HepG2 (cell line): ENCODE measurements around the gene NR2F6. TPM values are rescaled to one million over a fixed set of nuclear protein-coding genes. Genes with fewer than 3 reads are reported as not detected.
A peak's percentile ranks its signal among the peaks of the same experiment; 100 is the strongest.

Experiments used
- ARNTL ChIP-seq: sonication (generic); formaldehyde crosslinking; IDR thresholded peaks from 2 replicates; pipeline ENCODE4 v1.4.0; 2020; ENCODE audit warnings: mild to moderate bottlenecking, missing genetic modification reagents
- BRF2 ChIP-seq: sonication (generic); formaldehyde crosslinking; IDR thresholded peaks from 2 replicates; pipeline ENCODE4 v1.8.1; 2022; ENCODE audit warnings: mild to moderate bottlenecking, missing genetic modification reagents
- CCAR2 ChIP-seq: fragments of 200-400 bp; formaldehyde crosslinking; optimal IDR thresholded peaks from 2 replicates; pipeline ENCODE3; 2018; ENCODE audit warnings: low read depth, mild to moderate bottlenecking, low read length, moderate library complexity
- CENPBD1 ChIP-seq: sonication (generic); formaldehyde crosslinking; IDR thresholded peaks from 2 replicates; pipeline ENCODE4 v1.8.0; 2022; ENCODE audit warnings: missing genetic modification reagents, low read depth, mild to moderate bottlenecking, borderline replicate concordance
- ERF ChIP-seq: IDR thresholded peaks from 2 replicates; pipeline ENCODE4 v1.6.1; 2018; ENCODE audit warnings: missing biosample characterization, missing genetic modification reagents
- ESRRA ChIP-seq: sonication (generic); formaldehyde crosslinking; IDR thresholded peaks from 2 replicates; pipeline ENCODE4 v1.5.1; 2020; ENCODE audit warnings: mild to moderate bottlenecking, low read depth, missing genetic modification reagents
- SIN3B ChIP-seq: fragments of 150-350 bp; IDR thresholded peaks from 2 replicates; pipeline ENCODE4 v1.6.1; 2014; ENCODE audit warnings: low read length
- ZBTB40 ChIP-seq, 2 experiments: fragments of 450-650 bp in 1 of 2; sonication (generic) in 1 of 2; formaldehyde crosslinking in 1 of 2; IDR thresholded peaks; 2 replicates each; pipeline versions ENCODE4 v1.6.1 to v1.8.0; 2016 to 2022; ENCODE audit warnings: antibody characterized with exemption in 1 of 2, mild to moderate bottlenecking in 1 of 2, missing genetic modification reagents in 1 of 2
- ZFY ChIP-seq: sonication (generic); formaldehyde crosslinking; IDR thresholded peaks from 2 replicates; pipeline ENCODE4 v1.4.0; 2020; ENCODE audit warnings: missing genetic modification reagents
- ZNF251 ChIP-seq: sonication (generic); formaldehyde crosslinking; IDR thresholded peaks from 2 replicates; pipeline ENCODE4 v1.9.0; 2021; ENCODE audit warnings: mild to moderate bottlenecking, missing genetic modification reagents
- ZNF670 ChIP-seq: sonication (generic); formaldehyde crosslinking; IDR thresholded peaks from 2 replicates; pipeline ENCODE4 v1.8.0; 2022; ENCODE audit warnings: mild to moderate bottlenecking, missing genetic modification reagents, borderline replicate concordance
- polyA plus RNA-seq, 8 experiments: library from polyadenylated mRNA; depleted of rRNA in 3 of 8; stranded (reverse) in 7 of 8; unstranded in 1 of 8; fragments of >200 nt; fragmentation: Illumina TruSeq in 4 of 8; extraction: Trizol in 4 of 8; gene quantifications; 2 replicates each; pipeline versions ENCODE4 v1.2.1 to v1.2.3, GENCODE V29; 2011 to 2016; ENCODE audit warnings: low read depth in 4 of 8, missing spikeins in 1 of 8, mixed read lengths in 1 of 8; ENCODE audit not compliant: insufficient read depth in 1 of 8
- total RNA-seq, 5 experiments: library from RNA; depleted of rRNA; stranded (reverse); fragments of >200 nt; fragmentation: Illumina TruSeq; extraction: Trizol; gene quantifications; 2 replicates each; pipeline ENCODE4 v1.2.3, GENCODE V29; 2016; ENCODE audit warnings: low read depth in 1 of 5
- TF ChIP-seq, protein P1 (sequence below): sonication (generic); formaldehyde crosslinking; IDR thresholded peaks from 2 replicates; pipeline ENCODE4 v1.8.0; 2022; ENCODE audit warnings: missing genetic modification reagents, mild to moderate bottlenecking, moderate library complexity, borderline replicate concordance
- TF ChIP-seq, protein P2 (sequence below): IDR thresholded peaks from 2 replicates; pipeline ENCODE4 v1.6.1; 2018; ENCODE audit warnings: missing genetic modification reagents
- TF ChIP-seq, protein P3 (sequence below): sonication (generic); formaldehyde crosslinking; IDR thresholded peaks from 2 replicates; pipeline ENCODE4 v1.4.0; 2020; ENCODE audit warnings: mild to moderate bottlenecking, missing genetic modification reagents

NR2F6 gene
- total and polyA plus RNA-seq, 2 of the 13 experiments (the other 11 are each of a cell fraction or from before 2014, with no cell fraction given) = 30.9 to 72.4 TPM

- TF ChIP-seq ZBTB40 (IDR thresholded peaks at IDR 0.05) (no peak), ZBTB40 (CRISPR knock-in tag; IDR thresholded peaks at IDR 0.05) (peak; percentile 59), SIN3B (no peak), ARNTL (no peak), ZFY (CRISPR knock-in tag) (peak; percentile 56), CCAR2 (no peak), ZNF670 (CRISPR knock-in tag) (peak; percentile 38; the same call in 1 of the 2 replicates), ZNF251 (CRISPR knock-in tag) (no peak), ERF (CRISPR knock-in tag) (0 out of 2 replicates have a peak, but pooled peaks have one; percentile 32), BRF2 (CRISPR knock-in tag) (no peak), ESRRA (CRISPR knock-in tag) (no peak; the same call in 1 of the 2 replicates), CENPBD1 (CRISPR knock-in tag) (no peak)
- TF ChIP-seq, protein P1, sequence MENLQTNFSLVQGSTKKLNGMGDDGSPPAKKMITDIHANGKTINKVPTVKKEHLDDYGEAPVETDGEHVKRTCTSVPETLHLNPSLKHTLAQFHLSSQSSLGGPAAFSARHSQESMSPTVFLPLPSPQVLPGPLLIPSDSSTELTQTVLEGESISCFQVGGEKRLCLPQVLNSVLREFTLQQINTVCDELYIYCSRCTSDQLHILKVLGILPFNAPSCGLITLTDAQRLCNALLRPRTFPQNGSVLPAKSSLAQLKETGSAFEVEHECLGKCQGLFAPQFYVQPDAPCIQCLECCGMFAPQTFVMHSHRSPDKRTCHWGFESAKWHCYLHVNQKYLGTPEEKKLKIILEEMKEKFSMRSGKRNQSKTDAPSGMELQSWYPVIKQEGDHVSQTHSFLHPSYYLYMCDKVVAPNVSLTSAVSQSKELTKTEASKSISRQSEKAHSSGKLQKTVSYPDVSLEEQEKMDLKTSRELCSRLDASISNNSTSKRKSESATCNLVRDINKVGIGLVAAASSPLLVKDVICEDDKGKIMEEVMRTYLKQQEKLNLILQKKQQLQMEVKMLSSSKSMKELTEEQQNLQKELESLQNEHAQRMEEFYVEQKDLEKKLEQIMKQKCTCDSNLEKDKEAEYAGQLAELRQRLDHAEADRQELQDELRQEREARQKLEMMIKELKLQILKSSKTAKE = peak; percentile 74; the same call in 1 of the 2 replicates
- TF ChIP-seq, protein P2, sequence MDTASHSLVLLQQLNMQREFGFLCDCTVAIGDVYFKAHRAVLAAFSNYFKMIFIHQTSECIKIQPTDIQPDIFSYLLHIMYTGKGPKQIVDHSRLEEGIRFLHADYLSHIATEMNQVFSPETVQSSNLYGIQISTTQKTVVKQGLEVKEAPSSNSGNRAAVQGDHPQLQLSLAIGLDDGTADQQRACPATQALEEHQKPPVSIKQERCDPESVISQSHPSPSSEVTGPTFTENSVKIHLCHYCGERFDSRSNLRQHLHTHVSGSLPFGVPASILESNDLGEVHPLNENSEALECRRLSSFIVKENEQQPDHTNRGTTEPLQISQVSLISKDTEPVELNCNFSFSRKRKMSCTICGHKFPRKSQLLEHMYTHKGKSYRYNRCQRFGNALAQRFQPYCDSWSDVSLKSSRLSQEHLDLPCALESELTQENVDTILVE = no peak
- TF ChIP-seq, protein P3, sequence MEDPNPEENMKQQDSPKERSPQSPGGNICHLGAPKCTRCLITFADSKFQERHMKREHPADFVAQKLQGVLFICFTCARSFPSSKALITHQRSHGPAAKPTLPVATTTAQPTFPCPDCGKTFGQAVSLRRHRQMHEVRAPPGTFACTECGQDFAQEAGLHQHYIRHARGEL = no peak
These were observed 5.5 kb downstream of the NR2F6 start (continued) for GRCh38 chr19:17240062-17240752.
